HS-5 (cell line): ENCODE results near the gene PCDHGA11.
"Not testable (repeated sequence)": the region's sequence is repeated elsewhere in the genome, so short reads cannot be mapped to it uniquely, and the experiment has no call there.

Source experiments
- DNase-seq: peaks from one replicate; pipeline ENCODE4 v3.0.0-alpha.2; 2012; ENCODE audit warnings: low read depth

Gene PCDHGA11

GRCh38 chr5:141431286-141431685, 10.4 kb downstream of the PCDHGA11 start:
- no peak for DNase-seq

GRCh38 chr5:141432308-141432707, 11.5 kb downstream of the PCDHGA11 start:
- DNase-seq, result not testable (repeated sequence)

GRCh38 chr5:141432726-141433125, 11.9 kb downstream of the PCDHGA11 start:
- DNase-seq, result not testable (repeated sequence)

GRCh38 chr5:141434006-141434405, 13.2 kb downstream of the PCDHGA11 start:
- DNase-seq, result no peak

- DNase-seq, result no peak
Measured at GRCh38 chr5:141437221-141437620, 16.4 kb downstream of the PCDHGA11 start.

- DNase-seq, result no peak
Measured at GRCh38 chr5:141439411-141440141, 18.7 kb downstream of the PCDHGA11 start.

- DNase-seq, result no peak
Measured at GRCh38 chr5:141440341-141440740, 19.5 kb downstream of the PCDHGA11 start.

GRCh38 chr5:141441571-141442170, 20.8 kb downstream of the PCDHGA11 start:
- DNase-seq, result no peak

GRCh38 chr5:141465351-141465750, 44.5 kb downstream of the PCDHGA11 start:
- no peak for DNase-seq
